ENCODE data around the gene ZFX.
A peak's percentile ranks its signal among the peaks of the same experiment; 100 is the strongest.

ZFX gene

DNA sequence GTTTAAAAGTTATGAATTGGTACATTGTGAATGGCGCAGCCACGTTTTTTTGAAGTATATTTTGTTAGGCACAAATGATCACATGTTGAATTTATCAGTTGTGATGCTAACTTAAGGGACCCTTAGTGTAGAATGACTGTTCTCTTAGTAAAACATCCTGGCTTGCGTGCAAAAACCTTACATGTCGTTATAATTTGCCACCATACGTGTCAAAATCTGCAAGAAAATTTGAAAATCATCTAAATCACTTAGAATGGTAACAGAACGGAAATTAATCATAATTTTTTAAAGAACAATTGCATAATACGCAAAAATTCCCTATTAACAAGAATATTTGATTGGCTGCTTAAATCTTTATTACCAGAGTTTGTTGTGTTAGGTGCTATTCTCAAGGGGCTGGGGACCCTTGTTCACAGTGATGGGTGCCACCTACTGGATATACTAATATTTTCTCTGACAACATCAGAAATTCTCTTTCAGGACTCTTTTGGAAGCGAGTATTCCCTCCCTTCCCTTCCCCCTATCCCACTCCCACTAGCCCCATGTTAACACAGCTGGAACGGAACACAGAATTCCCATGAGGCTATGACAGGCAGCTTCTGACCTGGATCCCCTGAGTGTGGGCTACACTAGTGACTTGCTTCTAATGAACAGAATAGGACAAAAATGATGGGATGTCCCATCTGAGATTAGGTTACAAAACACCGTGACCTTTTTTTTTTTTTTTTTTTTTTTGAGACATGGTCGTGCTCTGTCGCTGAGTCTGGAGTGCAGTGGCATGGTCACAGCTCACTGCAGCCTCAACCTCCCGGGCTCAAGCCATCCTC lies 92.5 kb downstream of the ZFX start:
- peak; percentile 62 for DNase-seq (ENCODE audit: low spot score)

DNA sequence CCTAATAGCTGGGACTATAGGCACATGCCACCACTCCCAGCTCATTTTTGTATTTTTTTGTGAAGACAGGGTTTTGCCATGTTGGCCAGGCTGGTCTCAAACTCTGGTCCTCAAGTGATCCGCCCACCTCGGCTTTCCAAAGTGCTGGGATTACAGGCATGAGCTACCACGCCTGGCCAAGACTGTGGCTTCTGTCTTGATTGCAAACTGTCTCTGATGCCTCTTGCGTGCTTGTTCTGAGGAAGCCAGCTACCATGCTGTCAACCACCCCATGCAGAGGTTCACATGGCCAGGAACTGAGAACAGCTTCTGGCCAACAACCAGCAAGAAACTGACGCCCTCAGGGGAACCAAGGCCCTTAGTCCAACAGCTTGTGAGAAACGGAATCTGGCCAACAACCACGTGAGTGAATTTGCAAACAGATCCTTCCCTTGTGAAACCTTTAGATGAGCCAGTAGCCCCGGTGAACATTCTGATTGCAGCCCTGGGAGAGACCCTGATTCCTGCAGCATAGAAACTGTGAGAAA lies 93.2 kb downstream of the ZFX start:
- peak; percentile 57 for DNase-seq (ENCODE audit: low spot score)

GRCh38 chrX:24243188-24243587 lies 93.7 kb downstream of the ZFX start:
- DNase-seq (ENCODE audit: low spot score), result no peak

- no peak for DNase-seq (ENCODE audit: low spot score)
Observed at GRCh38 chrX:24243692-24244091, 94.2 kb downstream of the ZFX start.

DNA sequence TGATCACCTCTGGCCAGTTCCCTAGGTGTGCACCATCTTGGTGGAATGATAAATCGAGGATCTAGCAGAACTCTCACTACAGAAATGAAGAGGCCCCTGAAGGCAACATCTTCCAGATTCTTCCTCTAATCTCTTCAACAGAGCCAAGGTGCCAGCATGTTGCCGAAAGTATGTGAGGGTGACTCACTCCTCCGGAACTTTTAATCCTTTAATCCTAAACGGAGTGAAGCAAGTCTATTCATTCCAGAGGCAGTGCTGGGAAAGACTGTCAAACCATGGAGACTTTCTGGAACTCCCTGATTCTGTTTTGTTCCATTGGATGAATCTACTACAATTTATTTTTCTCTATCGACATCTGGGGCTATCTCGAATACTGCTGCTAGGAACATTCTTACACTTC lies 95.7 kb downstream of the ZFX start:
- no peak for DNase-seq (ENCODE audit: low spot score)

- DNase-seq (ENCODE audit: low spot score), result no peak
Observed at GRCh38 chrX:24248042-24248441, 98.5 kb downstream of the ZFX start.

GRCh38 chrX:24253030-24253429 lies 103.5 kb downstream of the ZFX start:
- no peak for DNase-seq (ENCODE audit: low spot score)

DNA sequence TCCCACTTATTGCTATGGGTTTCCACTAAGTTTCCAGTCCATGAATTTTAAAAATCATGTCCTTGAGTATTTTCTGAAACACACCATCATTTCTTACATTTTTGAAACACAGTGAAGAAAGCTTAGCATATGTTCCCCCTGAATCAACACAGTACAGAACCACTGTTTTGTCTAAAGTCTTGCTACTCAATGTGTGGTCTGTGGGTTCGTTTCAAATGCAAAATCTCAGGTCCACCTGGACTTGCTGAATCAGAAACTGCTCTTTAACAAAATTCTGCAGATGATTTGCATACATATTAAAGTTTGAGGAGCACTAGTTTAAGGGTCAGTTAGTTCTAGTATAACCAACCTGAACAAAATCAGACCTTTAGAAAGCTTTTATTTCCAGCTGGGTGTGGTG lies 103.9 kb downstream of the ZFX start:
- DNase-seq (ENCODE audit: low spot score), result no peak

DNA sequence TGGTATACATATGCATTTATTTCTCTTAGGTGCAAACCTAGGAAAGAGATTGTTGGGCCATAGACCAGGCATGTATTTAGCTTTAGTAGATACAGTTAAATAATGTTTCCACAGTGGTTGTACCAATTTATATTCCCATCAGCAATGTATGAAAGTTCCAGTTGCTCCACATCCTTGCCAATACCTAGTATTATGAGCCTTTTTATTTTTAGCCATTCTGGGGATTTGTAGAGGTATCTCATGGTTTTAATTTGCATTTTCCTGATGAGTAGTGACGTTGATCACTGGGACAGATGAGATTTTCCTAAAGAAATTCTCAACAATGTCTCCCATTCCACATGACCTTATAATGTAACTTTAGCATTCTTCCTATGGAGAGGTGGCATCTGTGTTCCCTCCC lies 107.5 kb downstream of the ZFX start:
- no peak for DNase-seq (ENCODE audit: low spot score)

GRCh38 chrX:24259544-24260240 lies 110.2 kb downstream of the ZFX start:
- peak; percentile 63 for DNase-seq (ENCODE audit: low spot score)

GRCh38 chrX:24260842-24261550 lies 111.5 kb downstream of the ZFX start:
- no peak for DNase-seq (ENCODE audit: low spot score)

GRCh38 chrX:24262309-24262708 lies 112.8 kb downstream of the ZFX start:
- no peak for DNase-seq (ENCODE audit: low spot score)

DNA sequence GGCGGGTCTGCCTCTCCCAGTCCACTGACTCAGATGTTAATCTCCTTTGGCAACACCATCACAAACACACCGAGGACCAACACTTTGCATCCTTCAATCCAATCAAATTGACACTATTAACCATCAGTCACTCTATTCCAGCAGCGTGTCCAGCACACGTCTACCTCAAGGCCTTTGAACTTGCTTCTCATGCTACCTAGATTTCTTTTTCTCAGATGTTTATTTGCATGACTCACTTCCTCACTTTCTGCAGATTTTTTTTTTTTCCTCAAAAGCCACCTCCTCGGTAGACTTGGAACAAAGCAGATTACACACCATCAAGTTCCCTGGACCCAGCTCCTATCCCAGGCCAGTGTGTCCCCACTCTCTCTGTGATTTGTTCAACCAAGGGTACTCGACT lies 114.9 kb downstream of the ZFX start:
- DNase-seq (ENCODE audit: low spot score), result no peak
